SU-DHL-6 (cell line): ENCODE results near the gene IGSF21.

Experiments
- H2AFZ ChIP-seq: fragments of 200-600 bp; sonication (generic); 2 replicates; pipeline ENCODE4 v1.6.1; 2014; ENCODE audit warnings: low read depth, mild to moderate bottlenecking, moderate library complexity, mixed read lengths, antibody characterized with exemption, low read length; ENCODE audit not compliant: severe bottlenecking
- H3F3A ChIP-seq: fragments of 200-600 bp; shearing (Covaris generic); 2 replicates; pipeline ENCODE4 v1.6.0; 2016; ENCODE audit warnings: antibody characterized with exemption, mild to moderate bottlenecking; ENCODE audit not compliant: insufficient read depth
- H3K27ac ChIP-seq: fragments of 200-600 bp; sonication (generic); 2 replicates; pipeline ENCODE4 v1.5.1; 2016; ENCODE audit warnings: low read depth, mild to moderate bottlenecking, low read length, moderate library complexity, mixed read lengths
- H3K27me3 ChIP-seq: fragments of 200-600 bp; sonication (generic), shearing (Covaris generic); 2 replicates; pipeline ENCODE4 v1.6.0; 2014; ENCODE audit warnings: mild to moderate bottlenecking, low read length
- H3K36me3 ChIP-seq: fragments of 200-600 bp; sonication (generic); 2 replicates; pipeline ENCODE4 v1.6.1; 2014; ENCODE audit warnings: mild to moderate bottlenecking, low read length, mixed read lengths
- H3K4me2 ChIP-seq: fragments of 300-600, 200-600 bp; shearing (Covaris generic), sonication (generic); 2 replicates; pipeline ENCODE4 v1.6.0; 2014; ENCODE audit warnings: low read length, low read depth, mild to moderate bottlenecking; ENCODE audit not compliant: poor library complexity, severe bottlenecking
- H3K4me3 ChIP-seq: fragments of 200-600 bp; sonication (generic); 2 replicates; pipeline ENCODE4 v1.5.1; 2014; ENCODE audit warnings: antibody characterized with exemption, low read length, mild to moderate bottlenecking, mixed read lengths; ENCODE audit not compliant: insufficient read depth, poor library complexity, severe bottlenecking
- H3K79me2 ChIP-seq: fragments of 200-600 bp; sonication (generic); 2 replicates; pipeline ENCODE4 v1.6.1; 2014; ENCODE audit warnings: mild to moderate bottlenecking, low read length, moderate library complexity; ENCODE audit not compliant: insufficient read depth
- H3K9ac ChIP-seq: fragments of 200-600 bp; sonication (generic); 2 replicates; pipeline ENCODE4 v1.7.0; 2014; ENCODE audit warnings: mild to moderate bottlenecking, low read length
- H3K9me2 ChIP-seq: fragments of 200-600 bp; sonication (generic); replicated peaks from 2 replicates; pipeline ENCODE4 v1.6.1; 2014; ENCODE audit warnings: low read length; ENCODE audit not compliant: insufficient read depth
- H3K9me3 ChIP-seq: fragments of 200-600 bp; sonication (generic); 2 replicates; pipeline ENCODE4 v1.6.1; 2014; ENCODE audit warnings: low read length, mixed read lengths; ENCODE audit not compliant: insufficient read depth
- H4K20me1 ChIP-seq: fragments of 200-600 bp; sonication (generic); 2 replicates; pipeline ENCODE4 v1.6.1; 2014; ENCODE audit warnings: low read depth, mild to moderate bottlenecking, antibody characterized with exemption, low read length, moderate library complexity, mixed read lengths
- EZH2phosphoT487 ChIP-seq: fragments of 200-600 bp; sonication (generic), shearing (Covaris generic); conservative IDR thresholded peaks from 2 replicates; pipeline ENCODE4 v1.6.1; 2018; ENCODE audit warnings: mild to moderate bottlenecking, antibody characterized with exemption, low read length, moderate library complexity, mixed read lengths
- TF ChIP-seq, protein P1 (sequence below): fragments of 200-600 bp; sonication (generic); IDR thresholded peaks from one replicate; pipeline ENCODE4 v1.5.1; 2017; ENCODE audit warnings: antibody characterized with exemption, mild to moderate bottlenecking, low read length, moderate library complexity; ENCODE audit not compliant: insufficient read depth, poor library complexity, severe bottlenecking

IGSF21 gene

DNA sequence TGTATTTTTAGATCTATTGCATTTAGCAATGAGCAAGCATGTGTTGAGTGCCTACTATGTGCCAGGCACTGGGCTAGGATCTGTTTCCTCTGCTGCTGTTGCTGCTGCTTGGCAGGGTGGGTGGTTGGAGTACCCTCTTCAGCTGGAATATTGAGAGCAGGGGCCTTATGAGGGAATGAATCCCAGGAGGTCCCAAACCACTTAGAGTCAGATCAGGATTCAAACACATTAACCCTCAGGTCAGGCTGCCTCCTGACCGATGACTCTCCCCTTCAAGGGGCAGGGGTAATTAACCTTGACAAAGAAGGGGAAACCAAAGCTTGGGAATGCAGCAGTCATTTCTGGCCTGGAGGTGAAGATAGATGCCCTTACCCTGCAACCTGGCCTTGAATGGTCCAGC, 138.0 kb downstream of the IGSF21 start:
- no peak for TF ChIP-seq EZH2phosphoT487
- TF ChIP-seq, protein P1, sequence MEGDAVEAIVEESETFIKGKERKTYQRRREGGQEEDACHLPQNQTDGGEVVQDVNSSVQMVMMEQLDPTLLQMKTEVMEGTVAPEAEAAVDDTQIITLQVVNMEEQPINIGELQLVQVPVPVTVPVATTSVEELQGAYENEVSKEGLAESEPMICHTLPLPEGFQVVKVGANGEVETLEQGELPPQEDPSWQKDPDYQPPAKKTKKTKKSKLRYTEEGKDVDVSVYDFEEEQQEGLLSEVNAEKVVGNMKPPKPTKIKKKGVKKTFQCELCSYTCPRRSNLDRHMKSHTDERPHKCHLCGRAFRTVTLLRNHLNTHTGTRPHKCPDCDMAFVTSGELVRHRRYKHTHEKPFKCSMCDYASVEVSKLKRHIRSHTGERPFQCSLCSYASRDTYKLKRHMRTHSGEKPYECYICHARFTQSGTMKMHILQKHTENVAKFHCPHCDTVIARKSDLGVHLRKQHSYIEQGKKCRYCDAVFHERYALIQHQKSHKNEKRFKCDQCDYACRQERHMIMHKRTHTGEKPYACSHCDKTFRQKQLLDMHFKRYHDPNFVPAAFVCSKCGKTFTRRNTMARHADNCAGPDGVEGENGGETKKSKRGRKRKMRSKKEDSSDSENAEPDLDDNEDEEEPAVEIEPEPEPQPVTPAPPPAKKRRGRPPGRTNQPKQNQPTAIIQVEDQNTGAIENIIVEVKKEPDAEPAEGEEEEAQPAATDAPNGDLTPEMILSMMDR, result no peak

DNA sequence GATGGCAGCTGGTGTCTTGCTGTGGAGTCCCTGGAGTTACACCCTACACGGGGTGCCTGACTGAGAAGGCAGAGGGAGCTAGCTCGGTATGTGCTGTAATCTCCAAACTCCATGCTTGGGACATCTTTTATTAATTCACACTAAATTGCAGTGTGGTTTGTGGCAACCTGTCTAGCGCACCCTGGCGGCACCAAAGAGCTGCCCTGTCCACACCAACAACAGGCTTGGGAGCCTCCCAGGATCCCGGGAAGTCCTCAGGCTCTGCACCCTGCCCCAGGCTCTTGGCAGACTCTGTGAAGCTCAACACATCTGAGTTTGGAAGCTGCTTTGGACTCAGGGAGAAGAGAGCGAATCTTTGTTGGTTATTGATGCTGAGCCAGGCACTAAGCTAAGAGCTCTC, 138.9 kb downstream of the IGSF21 start:
- Histone ChIP-seq H3F3A (no peaks in the 10 kb centered on the region), H3K79me2 (no peaks in the 10 kb centered on the region), H3K9me2 (no peaks in the 10 kb centered on the region), H4K20me1 (no peaks in the 10 kb centered on the region), H3K4me2 (no peak overlapping the region), H3K27ac (no peak overlapping the region), H3K27me3 (no peaks in the 10 kb centered on the region), H3K9ac (no peak overlapping the region), H3K9me3 (no peaks in the 10 kb centered on the region), H3K4me3 (no peak overlapping the region), H3K36me3 (no peaks in the 10 kb centered on the region), H2AFZ (no peak overlapping the region)
- TF ChIP-seq, protein P1, result no peak
- no peak for TF ChIP-seq EZH2phosphoT487

More for the DNA sequence above, 138.0 kb downstream of the IGSF21 start:
- no peak overlapping the region for H3K4me2 ChIP-seq
- H3K79me2 ChIP-seq, result no peaks in the 10 kb centered on the region
- no peaks in the 10 kb centered on the region for H3F3A ChIP-seq
- no peaks in the 10 kb centered on the region for H4K20me1 ChIP-seq
- H3K9me3 ChIP-seq, result no peaks in the 10 kb centered on the region
- H3K27ac ChIP-seq, result no peak overlapping the region
- H3K36me3 ChIP-seq, result no peaks in the 10 kb centered on the region
- no peak overlapping the region for H3K4me3 ChIP-seq
- H3K9me2 ChIP-seq, result no peaks in the 10 kb centered on the region
- H3K27me3 ChIP-seq, result no peaks in the 10 kb centered on the region
- no peak overlapping the region for H3K9ac ChIP-seq
- H2AFZ ChIP-seq, result no peak overlapping the region

DNA sequence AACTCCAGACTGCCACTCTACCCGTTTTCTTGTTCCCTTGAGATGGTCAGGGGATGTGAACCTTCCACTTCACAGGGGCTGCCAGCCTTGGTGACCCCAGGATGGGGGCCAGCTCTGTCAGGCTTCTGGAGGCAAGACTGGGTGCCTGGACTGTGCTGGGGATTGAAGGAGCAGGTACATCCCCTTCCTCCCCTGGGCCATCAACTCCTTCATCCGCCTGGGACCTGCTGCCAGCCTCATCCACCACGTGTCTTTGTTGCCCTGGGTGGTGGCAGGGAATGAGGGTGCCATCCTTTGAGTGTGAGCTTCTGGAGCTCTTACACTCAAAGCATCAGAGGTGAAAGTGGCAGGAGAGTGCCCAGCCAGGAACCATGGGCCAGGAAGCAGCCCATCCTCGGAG, 139.6 kb downstream of the IGSF21 start:
- Histone ChIP-seq H3K36me3 (no peaks in the 10 kb centered on the region), H2AFZ (no peak overlapping the region), H3K9ac (no peak overlapping the region), H3F3A (no peaks in the 10 kb centered on the region), H3K9me3 (no peaks in the 10 kb centered on the region), H3K4me3 (no peak overlapping the region), H4K20me1 (no peaks in the 10 kb centered on the region), H3K9me2 (no peaks in the 10 kb centered on the region), H3K4me2 (no peak overlapping the region), H3K79me2 (no peaks in the 10 kb centered on the region), H3K27ac (no peak overlapping the region), H3K27me3 (no peaks in the 10 kb centered on the region)
- no peak for TF ChIP-seq EZH2phosphoT487
- TF ChIP-seq, protein P1, result no peak

DNA sequence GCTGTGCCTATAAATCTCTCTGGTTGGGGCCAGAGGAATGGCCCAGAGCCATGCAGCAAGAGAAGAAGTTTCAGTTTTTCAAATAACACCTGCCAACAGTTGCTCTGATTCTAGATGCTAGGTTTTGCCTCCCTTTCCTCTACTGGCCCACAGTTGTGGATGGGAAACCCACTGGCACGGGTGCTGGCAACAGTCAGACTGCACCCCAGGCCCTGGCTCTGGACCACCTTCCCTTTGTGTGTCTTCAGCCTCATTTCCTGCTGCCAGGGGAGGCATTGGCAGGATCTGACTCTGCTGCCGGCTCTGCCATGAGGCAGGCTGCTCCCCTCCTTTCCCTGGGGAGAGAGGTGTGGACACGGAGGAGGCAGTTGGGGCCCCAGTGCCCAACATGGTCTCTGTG, 142.0 kb downstream of the IGSF21 start:
- Histone ChIP-seq H3K79me2 (no peaks in the 10 kb centered on the region), H2AFZ (no peak overlapping the region), H3K4me3 (no peak overlapping the region), H4K20me1 (no peaks in the 10 kb centered on the region), H3K36me3 (no peaks in the 10 kb centered on the region), H3K9ac (no peak overlapping the region), H3K4me2 (no peak overlapping the region), H3K27me3 (no peaks in the 10 kb centered on the region), H3K9me3 (no peaks in the 10 kb centered on the region), H3K27ac (no peak overlapping the region), H3K9me2 (no peaks in the 10 kb centered on the region), H3F3A (no peaks in the 10 kb centered on the region)
- TF ChIP-seq, protein P1, result no peak
- no peak for TF ChIP-seq EZH2phosphoT487
